Suprapubic skin (tissue), 4 donors: ENCODE results near the gene TRIM50.
"Not testable (repeated sequence)": the region's sequence is repeated elsewhere in the genome, so short reads cannot be mapped to it uniquely, and the experiment has no call there.

ENCODE experiments used
- EP300 ChIP-seq: sonication (generic); formaldehyde crosslinking; IDR thresholded peaks from one replicate; pipeline ENCODE4 v1.6.1; 2017; ENCODE audit warnings: antibody characterized with exemption
- POLR2AphosphoS5 ChIP-seq, 3 donors: sonication (generic); formaldehyde crosslinking; IDR thresholded peaks; one replicate each; pipeline ENCODE4 v1.6.1; 2017; ENCODE audit warnings: antibody characterized with exemption in 3 of 3

DNA sequence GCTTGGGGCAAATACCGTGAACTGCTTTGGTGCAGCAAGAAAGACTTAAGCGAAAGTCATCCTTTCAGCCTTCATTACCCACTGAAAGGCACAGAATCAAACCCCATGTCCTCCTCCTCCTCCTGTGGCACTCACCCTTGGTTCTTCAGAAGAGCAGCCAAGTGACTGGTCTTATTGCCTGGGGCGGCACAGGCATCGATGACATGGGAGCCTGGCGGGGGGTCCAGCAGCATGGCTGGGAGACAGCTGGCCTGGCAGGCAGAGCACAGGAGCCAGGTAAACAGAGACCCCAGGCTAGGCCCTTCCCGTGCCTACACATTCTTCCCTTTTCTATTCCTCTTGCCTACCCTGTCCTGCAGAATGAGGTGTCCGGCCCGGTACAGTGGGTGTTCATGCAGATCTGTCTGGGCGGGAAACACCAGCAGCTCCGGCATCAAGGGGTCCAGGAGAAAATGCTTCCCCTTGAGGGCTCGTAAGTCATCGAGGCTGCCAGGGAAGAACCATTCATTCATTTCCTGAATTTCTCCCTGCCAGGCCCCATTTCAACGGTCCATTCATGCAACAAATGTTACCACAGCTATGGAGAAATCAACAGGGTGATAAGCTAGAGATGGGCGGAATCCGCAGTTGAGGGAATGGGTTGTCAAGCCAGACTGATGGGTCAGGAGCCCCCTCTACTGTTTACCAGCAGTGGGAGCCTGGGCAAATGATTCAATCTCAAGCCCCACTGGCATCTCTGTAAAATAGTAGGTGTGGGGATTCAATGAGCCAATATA lies 23.1 kb downstream of the TRIM50 start:
- not testable (repeated sequence) for TF ChIP-seq EP300; POLR2AphosphoS5 (IDR thresholded peaks at IDR 0.05)
